Left cardiac atrium (tissue), 4 donors: ENCODE results near the gene SELENOP. TPM values are rescaled to one million over a fixed set of nuclear protein-coding genes. Genes with fewer than 3 reads are reported as not detected.
"Not testable (repeated sequence)": the region's sequence is repeated elsewhere in the genome, so short reads cannot be mapped to it uniquely, and the experiment has no call there.

Experiments used
- ATAC-seq, 2 donors: fragments of 200-7000 bp; cut with Tn5 transposase; one replicate each; pipeline ENCODE4 v1.9.1; 2020; ENCODE audit warnings: mild to moderate bottlenecking in 2 of 2, moderate library complexity in 2 of 2
- DNase-seq: peaks from one replicate; pipeline ENCODE4 v3.0.0-alpha.2; 2020
- intact Hi-C, 2 donors: fragments of 100-400 bp; cut with DNase I; formaldehyde crosslinking; loops; one replicate each; pipeline versions ENCODE4 v1.14.1 to v1.15.1; 2022 to 2023
- long read RNA-seq: library from polyadenylated mRNA; unstranded; transcript quantifications from one replicate; pipeline ENCODE4 v2.0.0, GENCODE V29; 2021
- total RNA-seq, 2 donors: library from RNA; stranded (reverse); fragmentation: NEBNext Ultra II Directional; extraction: Animal tissue kit (Norgen Biotek cat#: 25700); gene quantifications; one replicate each; pipeline ENCODE4 v1.2.1, GENCODE V29; 2021
- donor health status: DM: no; HTN: yes; CAD: no.
- donor health status: DM: no; HTN: yes; CAD: no; lungs with severe emphysema.
- donor health status: DM: yes; HTN: yes; CAD: no.
- donor health status: Dilated cardiomyopathy.

The SELENOP gene, protein sequence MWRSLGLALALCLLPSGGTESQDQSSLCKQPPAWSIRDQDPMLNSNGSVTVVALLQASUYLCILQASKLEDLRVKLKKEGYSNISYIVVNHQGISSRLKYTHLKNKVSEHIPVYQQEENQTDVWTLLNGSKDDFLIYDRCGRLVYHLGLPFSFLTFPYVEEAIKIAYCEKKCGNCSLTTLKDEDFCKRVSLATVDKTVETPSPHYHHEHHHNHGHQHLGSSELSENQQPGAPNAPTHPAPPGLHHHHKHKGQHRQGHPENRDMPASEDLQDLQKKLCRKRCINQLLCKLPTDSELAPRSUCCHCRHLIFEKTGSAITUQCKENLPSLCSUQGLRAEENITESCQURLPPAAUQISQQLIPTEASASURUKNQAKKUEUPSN
- total RNA-seq: 100 to 1,000 TPM; 193 to 416 TPM
- long read RNA-seq, transcript SELENOP-214 (5 exons, 2,243 nt): major isoform, 134 of 148 reads
- long read RNA-seq, partial matches to known transcripts: 3 of 148 reads
- long read RNA-seq, other reads (novel, unspliced or antisense): 8 of 148 reads

- DNase-seq: peak; percentile 59
- intact Hi-C loops: no loop called here
- peak; percentile 94 to 96 for ATAC-seq
These were observed at the start of gene SELENOP for GRCh38 chr5:42811591-42812446. Gene SELENOP, minus strand, starts transcription at chr5:42811892. Its CDS starts 3,539 bp downstream, at chr5:42808353.

GRCh38 chr5:42858687-42859086 lies 47.0 kb upstream of the SELENOP start:
- DNase-seq (no peak), ATAC-seq (peak; percentile 47 to 69)
- intact Hi-C loops: no loop called here

DNA sequence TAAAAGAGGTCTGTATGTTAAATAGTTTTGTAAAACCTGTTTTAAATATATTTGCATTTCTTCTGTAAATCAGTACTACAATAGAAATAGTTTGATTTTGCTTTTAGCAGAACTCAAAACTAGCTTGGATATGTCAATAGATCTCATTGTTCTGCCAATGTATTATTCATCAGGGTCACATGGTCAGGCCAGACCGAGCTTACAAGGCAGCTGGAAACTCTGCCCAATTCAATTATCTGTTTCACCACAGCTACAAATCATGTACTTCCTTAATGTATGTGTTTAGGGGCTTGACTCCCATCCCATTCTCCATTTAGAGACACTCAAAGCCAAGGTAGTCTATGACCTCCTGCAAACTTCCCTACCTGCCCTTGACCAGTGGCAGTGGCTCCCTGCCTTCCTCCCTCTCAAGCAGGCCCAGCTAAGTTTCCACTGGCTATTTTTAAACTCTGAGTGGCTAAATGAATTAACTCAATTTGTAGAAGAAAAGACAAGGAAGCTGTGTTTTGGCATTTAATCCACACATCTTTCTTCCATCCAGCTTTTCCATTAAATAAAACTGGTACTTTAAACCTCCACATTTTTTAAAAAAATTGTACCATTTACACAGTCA lies 46.4 kb upstream of the SELENOP start:
- intact Hi-C loops: no loop called here
- ATAC-seq: peak; percentile 23 to 78
- no peak for DNase-seq

DNA sequence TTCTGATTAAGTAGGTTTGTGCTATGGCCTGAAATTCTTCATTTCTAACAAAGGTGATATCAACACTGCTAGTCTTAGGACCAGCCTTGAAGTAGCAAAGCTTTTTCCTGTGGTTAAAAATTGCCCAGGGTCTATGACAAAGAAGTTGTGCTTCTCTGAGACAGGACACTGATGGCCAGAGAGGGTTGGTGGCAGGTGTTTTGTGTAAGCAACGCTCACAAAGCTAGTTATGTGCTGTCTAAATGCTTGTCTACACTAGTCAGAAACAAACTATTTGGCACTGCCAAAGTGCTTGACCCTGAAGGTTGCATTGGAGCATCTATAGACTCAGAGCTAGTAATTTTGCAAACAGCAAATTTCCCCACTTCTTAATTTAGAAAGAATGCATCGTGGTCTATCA lies 44.1 kb upstream of the SELENOP start:
- ATAC-seq: no peak
- intact Hi-C loops: no loop called here
- DNase-seq: no peak

DNA sequence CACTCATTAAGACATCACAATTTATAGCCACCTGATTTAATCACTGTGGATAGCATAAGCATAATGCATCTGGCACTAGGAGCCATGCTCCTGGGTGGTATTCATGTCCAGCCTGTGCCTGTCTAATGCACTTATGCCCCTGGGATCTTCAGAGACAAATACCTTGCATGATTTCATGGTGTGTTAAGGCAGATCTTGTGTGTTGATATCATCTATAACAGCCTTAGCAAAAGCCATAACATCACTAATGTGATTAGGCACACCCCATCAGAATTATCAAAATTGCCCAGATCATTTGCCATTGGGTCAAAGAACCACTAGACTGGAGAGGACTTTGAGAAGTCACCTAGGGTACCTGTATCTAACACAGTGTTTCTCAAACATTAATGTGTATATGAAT lies 43.7 kb upstream of the SELENOP start:
- ATAC-seq (no peak), DNase-seq (no peak)
- intact Hi-C loops: no loop called here

GRCh38 chr5:42854795-42855194 lies 43.1 kb upstream of the SELENOP start:
- DNase-seq: no peak
- ATAC-seq: no peak
- intact Hi-C loops: no loop called here

DNA sequence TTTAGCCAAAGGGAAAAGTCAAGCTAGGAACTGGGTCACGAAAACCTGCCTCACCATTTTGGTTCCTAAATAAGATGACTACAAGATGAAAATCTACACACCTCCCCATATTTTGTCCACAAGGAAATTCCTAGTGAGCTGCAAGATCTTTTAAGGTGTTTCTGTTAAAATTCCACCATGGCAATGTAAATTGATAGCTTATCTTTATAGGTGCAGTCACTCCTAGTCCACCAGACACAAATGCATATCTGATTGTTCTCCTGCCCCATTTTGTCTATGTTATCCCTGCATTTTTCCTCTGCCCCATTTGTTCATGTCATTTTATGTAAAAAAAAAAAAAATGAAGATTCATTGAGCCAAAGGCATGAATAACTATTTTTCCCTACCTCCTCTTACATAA lies 41.1 kb upstream of the SELENOP start:
- DNase-seq: no peak
- no peak for ATAC-seq

GRCh38 chr5:42851481-42851880 lies 39.8 kb upstream of the SELENOP start:
- ATAC-seq: no peak
- DNase-seq: no peak
- intact Hi-C loops: no loop called here

More for the DNA sequence above, 41.1 kb upstream of the SELENOP start:
- intact Hi-C loops: no loop called here

DNA sequence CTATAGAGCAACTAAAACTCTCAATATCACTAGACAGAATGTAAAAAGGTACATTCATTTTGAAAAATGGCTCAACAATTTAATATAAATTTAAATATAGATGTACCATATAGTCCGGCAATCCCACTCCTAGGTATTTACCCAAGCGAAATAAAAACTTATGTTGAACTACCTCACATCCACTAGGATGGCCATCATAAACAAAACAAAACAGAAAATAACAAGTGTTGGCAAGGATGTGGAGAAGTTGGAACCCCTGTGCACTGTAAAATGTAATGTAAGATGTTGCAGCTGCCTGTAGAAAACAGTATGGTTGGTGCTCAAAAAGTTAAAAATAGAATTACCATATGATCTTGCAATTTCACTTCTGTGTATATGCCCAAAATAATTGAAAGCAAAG lies 36.9 kb upstream of the SELENOP start:
- intact Hi-C loops: no loop called here
- no peak for ATAC-seq

DNA sequence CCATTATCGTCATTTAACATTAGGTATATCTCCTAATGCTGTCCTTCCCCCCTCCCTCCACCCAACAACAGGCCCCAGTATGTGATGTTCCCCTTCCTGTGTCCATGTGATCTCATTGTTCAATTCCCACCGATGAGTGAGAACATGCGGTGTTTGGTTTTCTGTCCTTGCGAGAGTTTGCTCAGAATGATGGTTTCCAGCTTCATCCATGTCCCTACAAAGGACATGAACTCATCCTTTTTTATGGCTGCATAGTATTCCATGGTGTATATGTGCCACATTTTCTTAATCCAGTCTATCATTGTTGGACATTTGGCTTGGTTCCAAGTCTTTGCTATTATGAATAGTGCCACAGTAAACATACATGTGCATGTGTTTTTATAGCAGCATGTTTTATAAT lies 32.7 kb upstream of the SELENOP start:
- intact Hi-C loops, DNase-seq, ATAC-seq: not testable (repeated sequence)

More for the DNA sequence above, 36.9 kb upstream of the SELENOP start:
- no peak for DNase-seq

GRCh38 chr5:42843675-42844292 lies 32.1 kb upstream of the SELENOP start:
- DNase-seq: no peak
- intact Hi-C loops: no loop called here

DNA sequence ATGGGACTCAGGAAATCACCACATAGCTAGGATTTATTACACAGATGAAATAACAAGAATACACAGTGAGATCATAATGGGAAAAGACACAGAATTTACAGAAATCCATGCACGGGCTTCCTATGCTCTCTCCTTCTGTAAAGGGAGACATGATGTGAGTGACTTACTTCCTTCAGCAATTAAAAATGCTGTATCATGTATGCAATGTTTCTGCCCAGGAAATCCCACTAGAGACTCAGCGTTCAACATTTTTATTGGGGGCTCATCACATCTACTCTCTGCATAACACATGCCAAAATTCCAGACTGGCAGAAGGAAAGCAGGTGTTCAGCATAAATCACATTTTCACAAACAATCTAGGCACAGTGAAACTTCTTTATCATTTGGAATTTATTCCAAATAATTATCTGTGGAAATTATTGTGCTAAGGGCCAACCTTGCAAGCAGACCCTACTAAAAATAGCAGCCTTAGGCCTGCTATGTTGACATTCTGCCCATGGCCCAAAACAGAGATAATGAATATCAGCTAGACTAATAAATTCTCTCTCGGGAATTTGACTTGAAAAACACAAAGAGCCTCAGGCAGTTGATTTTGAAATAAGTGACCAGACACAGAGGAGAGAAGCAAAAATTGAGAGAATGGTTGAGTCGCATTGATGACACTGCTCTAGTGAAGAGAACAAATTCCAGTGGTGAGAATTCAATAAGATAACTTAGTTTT lies 31.4 kb upstream of the SELENOP start:
- intact Hi-C loops: no loop called here
- DNase-seq (no peak), ATAC-seq (peak; percentile 26 to 66)

More at GRCh38 chr5:42843675-42844292, 32.1 kb upstream of the SELENOP start:
- ATAC-seq: no peak

DNA sequence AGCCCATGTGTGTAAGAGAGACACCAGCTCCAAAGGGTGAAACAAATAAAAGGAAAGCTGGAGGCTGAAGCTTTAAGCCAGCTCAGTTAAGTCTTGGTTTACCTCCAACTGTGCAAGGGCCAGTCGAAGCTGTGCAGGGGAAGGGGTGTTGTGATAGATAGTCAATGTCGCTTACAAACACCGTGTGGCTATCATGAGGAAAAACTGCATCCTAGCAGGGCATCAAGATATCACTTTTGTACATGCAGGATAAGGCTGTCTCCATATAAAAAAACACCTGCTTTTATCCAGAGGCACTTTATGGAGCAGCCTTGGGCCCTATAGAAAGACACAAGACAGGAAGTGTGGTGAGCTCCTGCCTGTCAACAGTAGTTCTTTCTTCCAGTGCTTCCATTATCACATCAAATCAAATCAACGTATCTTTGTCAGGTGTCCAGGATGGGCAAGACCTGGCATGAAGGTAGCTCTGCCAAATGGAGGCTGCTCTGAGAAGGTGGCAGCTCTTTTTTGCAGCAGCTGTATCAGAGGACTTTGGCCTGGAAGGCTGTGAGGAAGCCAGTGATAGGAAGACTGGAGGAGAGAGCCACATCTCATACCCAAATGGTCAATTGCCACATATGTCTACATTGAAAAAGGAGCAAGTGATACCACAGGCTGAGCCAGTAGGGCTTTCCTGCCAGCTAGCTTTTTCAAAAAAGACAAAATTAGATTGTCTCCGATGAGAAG lies 29.3 kb upstream of the SELENOP start:
- ATAC-seq: peak; percentile 25 to 27
- DNase-seq: no peak
- intact Hi-C loops: no loop called here

DNA sequence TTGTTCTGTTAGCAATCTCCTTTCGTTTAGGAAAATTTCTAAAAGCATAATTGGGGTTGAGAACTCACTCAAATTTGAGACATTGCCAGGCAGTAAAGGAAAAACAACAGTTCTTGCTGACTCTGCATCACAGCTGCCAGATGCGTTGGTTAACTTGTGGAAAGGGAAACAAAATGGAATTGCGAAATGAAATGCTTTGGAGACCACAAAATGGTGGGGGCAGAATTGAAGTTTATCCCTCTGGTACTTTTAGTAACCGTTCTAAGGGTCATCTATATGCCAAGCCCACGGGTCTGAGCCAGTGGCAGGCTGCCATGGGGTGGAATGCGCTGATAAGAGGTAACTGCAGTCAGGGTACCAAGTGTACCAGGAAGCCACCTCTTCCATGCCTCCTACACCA lies 28.6 kb upstream of the SELENOP start:
- DNase-seq (peak; percentile 57), ATAC-seq (peak; percentile 66 to 80)
- intact Hi-C loops: no loop called here

DNA sequence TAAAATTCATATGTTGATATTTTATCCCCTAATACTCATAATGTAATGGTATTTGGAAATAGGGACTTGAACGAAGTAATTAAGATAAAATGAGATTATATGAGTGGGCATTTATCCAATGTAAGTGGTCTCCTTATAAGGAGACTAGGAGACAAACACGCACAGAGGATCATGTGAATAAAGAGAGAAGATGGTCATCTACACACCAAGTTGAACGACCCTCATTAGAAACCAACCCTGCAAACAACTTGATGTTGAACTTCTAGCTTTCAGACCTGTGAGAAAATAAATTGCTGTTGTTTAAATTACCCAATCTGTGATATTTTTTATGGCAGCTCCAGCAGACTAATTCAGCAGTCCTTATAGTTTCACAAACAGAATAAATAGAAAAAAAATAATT lies 27.5 kb upstream of the SELENOP start:
- DNase-seq (no peak), ATAC-seq (no peak)
- intact Hi-C loops: no loop called here

- DNase-seq (no peak), ATAC-seq (peak in 1 of 2 donors; percentile 41)
- intact Hi-C loops: no loop called here
These were observed 25.9 kb upstream of the SELENOP start for GRCh38 chr5:42837601-42838000.

DNA sequence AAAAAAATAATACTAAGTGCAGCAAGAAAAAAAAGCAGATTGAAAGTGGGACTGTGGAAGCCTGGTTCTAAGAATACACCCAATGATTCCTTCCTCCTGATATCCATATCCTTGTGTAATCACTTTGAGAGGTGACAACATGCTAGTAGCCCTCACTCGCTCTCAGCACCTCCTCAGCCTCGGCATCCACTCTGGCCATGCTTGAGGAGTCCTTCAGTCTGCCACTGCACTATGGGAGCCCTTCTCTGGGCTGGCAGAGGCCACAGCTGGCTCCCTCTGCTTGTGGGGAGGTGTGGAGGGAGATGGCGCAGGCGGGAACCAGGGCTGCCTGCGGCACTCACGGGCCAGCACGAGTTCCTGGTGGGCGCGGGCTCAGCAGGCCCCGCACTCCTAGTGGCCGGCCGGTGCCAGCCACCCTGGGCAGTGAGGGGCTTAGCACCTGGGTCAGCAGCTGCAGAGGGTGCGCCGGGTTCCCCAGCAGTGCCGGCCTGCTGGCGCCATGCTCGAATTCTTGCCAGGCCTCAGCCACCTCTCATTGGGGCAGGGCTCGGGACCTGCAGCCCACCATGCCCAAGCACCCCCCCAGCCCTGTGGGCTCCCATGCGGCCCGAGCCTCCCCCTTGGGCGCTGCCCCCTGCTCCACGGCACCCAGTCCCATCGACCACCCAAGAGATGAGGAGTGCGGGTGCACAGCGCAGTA lies 24.5 kb upstream of the SELENOP start:
- DNase-seq (no peak), ATAC-seq (no peak)
- intact Hi-C loops: no loop called here
